ENCODE data around the gene IER2. TPM values are rescaled to one million over a fixed set of nuclear protein-coding genes. Genes with fewer than 3 reads are reported as not detected.

The IER2 gene
- total and polyA plus RNA-seq, 2 experiments from 2014 or later: 30.4 to 84.0 TPM

DNA sequence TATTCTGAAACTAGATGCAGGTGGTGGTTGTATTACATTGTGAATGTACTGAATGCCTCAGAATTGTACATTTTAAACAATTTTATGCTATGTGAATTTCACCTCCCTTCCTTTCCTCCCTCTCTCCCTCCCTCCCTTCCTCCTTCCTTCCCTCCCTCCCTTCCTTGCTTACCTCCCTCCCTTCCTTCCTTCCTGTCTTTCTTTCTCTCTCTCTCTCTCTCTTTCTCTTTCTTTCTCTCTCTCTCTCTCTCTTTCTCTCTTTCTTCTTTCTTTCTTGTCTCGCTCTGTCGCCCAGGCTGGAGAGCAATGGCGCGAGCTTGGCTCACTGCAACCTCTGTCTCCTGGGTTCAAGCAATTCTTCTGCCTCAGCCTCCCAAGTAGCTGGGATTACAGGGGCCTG lies 37.2 kb downstream of the IER2 start:
- H3F3A ChIP-seq (ENCODE audit: insufficient read depth): no peaks in the 10 kb centered on the region
- H3K79me2 ChIP-seq (ENCODE audit: insufficient read depth): no peaks in the 10 kb centered on the region
- H3K4me1 ChIP-seq (ENCODE audit: insufficient read depth): no peaks in the 10 kb centered on the region
- in situ Hi-C loops (cut with MboI): no loop called here
- H3K4me3 ChIP-seq: no peak overlapping the region
- H3K9ac ChIP-seq: no peak overlapping the region
- H3K9me3 ChIP-seq (ENCODE audit: low read depth): no peaks in the 10 kb centered on the region
- H4K20me1 ChIP-seq (ENCODE audit: insufficient read depth): no peaks in the 10 kb centered on the region
- H3K9me2 ChIP-seq (ENCODE audit: insufficient read depth): no peaks in the 10 kb centered on the region
- H3K36me3 ChIP-seq (ENCODE audit: low read depth): no peaks in the 10 kb centered on the region
- 95 to 98% methylated on average over 4 of the region's 4 CpGs for WGBS, 2 experiments (ENCODE audit: low coverage in 1 of 2, low lambda C conversion rate in 2 of 2, missing lambda C conversion rate in 2 of 2)
- H3K4me2 ChIP-seq (ENCODE audit: unreplicated experiment): no peak overlapping the region
- no peak overlapping the region for H2AFZ ChIP-seq
- no peak overlapping the region for H3K27ac ChIP-seq
- DNase-seq: no peak
- H3K27me3 ChIP-seq (replicated peaks; ENCODE audit: insufficient read depth): no peaks in the 10 kb centered on the region
- TF ChIP-seq EZH2 (IDR thresholded peaks at IDR 0.05; ENCODE audit: insufficient read depth, poor library complexity, severe bottlenecking): no peak
- TF ChIP-seq EZH2phosphoT487 (IDR thresholded peaks at IDR 0.05; ENCODE audit: insufficient read depth, low read depth): no peak

DNA sequence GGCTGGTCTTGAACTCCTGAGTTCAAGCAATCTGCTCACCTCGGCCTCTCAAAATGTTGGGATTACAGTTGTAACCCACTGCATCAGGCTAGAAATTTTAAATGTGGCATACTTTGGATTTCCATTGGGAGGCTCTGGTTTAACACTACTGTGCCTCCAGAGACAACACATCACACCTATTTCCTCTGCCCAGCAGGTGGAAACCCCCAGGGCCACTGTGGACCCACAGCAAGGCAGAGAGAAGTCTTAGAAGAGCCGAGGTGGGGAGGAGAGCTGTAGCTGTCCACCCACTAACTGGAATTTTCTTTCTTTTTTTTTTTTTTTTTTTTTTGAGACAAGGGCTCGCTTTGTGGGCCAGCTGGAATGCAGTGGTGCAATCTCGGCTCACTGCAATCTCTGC lies 39.4 kb downstream of the IER2 start:
- DNase-seq: no peak
- H3K36me3 ChIP-seq (ENCODE audit: low read depth): no peaks in the 10 kb centered on the region
- H3K27me3 ChIP-seq (replicated peaks; ENCODE audit: insufficient read depth): no peaks in the 10 kb centered on the region
- 90 to 97% methylated on average over 4 of the region's 4 CpGs for WGBS, 2 experiments (ENCODE audit: low coverage in 1 of 2, low lambda C conversion rate in 2 of 2, missing lambda C conversion rate in 2 of 2)
- no peaks in the 10 kb centered on the region for H3F3A ChIP-seq (ENCODE audit: insufficient read depth)
- no peak overlapping the region for H2AFZ ChIP-seq
- no peaks in the 10 kb centered on the region for H3K79me2 ChIP-seq (ENCODE audit: insufficient read depth)
- H3K4me3 ChIP-seq: no peak overlapping the region
- in situ Hi-C loops (cut with MboI): no loop called here
- H3K9me3 ChIP-seq (ENCODE audit: low read depth): no peaks in the 10 kb centered on the region
- H3K9ac ChIP-seq: no peak overlapping the region
- H4K20me1 ChIP-seq (ENCODE audit: insufficient read depth): no peaks in the 10 kb centered on the region
- H3K9me2 ChIP-seq (ENCODE audit: insufficient read depth): no peaks in the 10 kb centered on the region
- H3K4me2 ChIP-seq (ENCODE audit: unreplicated experiment): no peak overlapping the region
- no peaks in the 10 kb centered on the region for H3K4me1 ChIP-seq (ENCODE audit: insufficient read depth)
- H3K27ac ChIP-seq: no peak overlapping the region
- TF ChIP-seq EZH2phosphoT487 (IDR thresholded peaks at IDR 0.05; ENCODE audit: insufficient read depth, low read depth) (no peak), EZH2 (IDR thresholded peaks at IDR 0.05; ENCODE audit: insufficient read depth, poor library complexity, severe bottlenecking) (no peak)

DNA sequence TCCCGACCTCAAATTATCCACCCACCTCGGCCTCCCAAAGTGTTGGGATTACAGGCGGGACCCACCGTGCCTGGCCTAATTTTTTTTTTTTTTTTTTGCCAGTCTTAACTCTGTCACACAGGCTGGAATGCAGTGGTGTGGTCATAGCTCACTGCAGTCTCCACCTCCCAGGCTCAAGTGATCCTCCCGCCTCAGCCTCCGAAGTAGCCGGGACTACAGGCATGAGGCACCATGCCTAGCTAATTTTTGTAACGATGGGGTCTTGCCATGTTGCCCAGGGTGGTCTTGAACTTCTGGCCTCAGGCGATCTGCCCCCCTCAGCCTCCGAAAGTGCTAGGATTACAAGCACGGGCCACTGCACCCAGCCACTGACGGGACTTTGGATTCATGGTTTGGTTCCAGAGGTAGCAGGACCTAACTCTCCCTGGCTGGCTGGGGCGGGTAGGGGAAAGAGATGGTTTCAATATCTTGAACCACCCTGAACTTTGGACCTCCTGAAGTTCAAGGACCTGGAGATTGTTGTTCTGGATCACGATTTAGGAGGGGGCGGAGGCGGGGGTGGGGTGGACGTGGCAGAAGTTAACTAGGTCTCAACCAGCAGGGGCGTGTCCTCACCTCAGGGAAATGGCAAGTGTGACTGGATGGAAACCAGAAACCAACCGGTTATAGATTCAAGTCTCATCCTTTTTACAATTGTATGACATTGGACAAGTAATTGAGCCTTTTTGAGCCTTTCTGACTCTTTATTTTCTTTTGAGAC lies 40.8 kb downstream of the IER2 start:
- Histone ChIP-seq H3K4me2 (ENCODE audit: unreplicated experiment) (no peak overlapping the region), H3K27me3 (replicated peaks; ENCODE audit: insufficient read depth) (no peaks in the 10 kb centered on the region), H2AFZ (no peak overlapping the region), H3K36me3 (ENCODE audit: low read depth) (no peaks in the 10 kb centered on the region), H3K9me3 (ENCODE audit: low read depth) (no peaks in the 10 kb centered on the region), H3K27ac (no peak overlapping the region), H3K9ac (no peak overlapping the region), H3K4me1 (ENCODE audit: insufficient read depth) (no peaks in the 10 kb centered on the region), H3K79me2 (ENCODE audit: insufficient read depth) (no peaks in the 10 kb centered on the region), H3K9me2 (ENCODE audit: insufficient read depth) (no peaks in the 10 kb centered on the region), H3F3A (ENCODE audit: insufficient read depth) (no peaks in the 10 kb centered on the region), H4K20me1 (ENCODE audit: insufficient read depth) (no peaks in the 10 kb centered on the region), H3K4me3 (no peak overlapping the region)
- in situ Hi-C loops (cut with MboI): no loop called here
- TF ChIP-seq EZH2 (IDR thresholded peaks at IDR 0.05; ENCODE audit: insufficient read depth, poor library complexity, severe bottlenecking) (no peak), EZH2phosphoT487 (IDR thresholded peaks at IDR 0.05; ENCODE audit: insufficient read depth, low read depth) (no peak)
- 70 to 71% methylated on average over 19 of the region's 19 CpGs for WGBS, 2 experiments (ENCODE audit: low coverage in 1 of 2, low lambda C conversion rate in 2 of 2, missing lambda C conversion rate in 2 of 2)
- DNase-seq: no peak

DNA sequence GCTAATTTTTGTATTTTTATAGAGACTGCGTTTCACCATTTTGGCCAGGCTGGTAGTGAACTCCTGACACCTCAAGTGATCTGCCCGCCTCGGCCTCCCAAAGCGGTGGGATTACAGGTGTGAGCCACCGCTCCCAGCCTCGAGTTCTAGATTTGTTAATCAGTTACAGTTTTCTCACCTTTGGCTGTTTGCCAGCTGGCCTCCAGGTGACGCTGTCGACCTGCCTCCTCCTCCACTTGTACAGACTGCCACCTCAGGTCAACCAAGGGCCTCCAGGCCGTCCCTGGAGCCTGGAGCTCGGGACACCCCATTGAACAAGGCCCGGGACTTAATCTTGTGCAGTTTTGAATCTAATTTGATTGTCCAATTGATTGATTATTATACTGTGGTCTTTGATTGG lies 45.5 kb downstream of the IER2 start:
- H3K9me3 ChIP-seq (ENCODE audit: low read depth): no peaks in the 10 kb centered on the region
- no peaks in the 10 kb centered on the region for H3F3A ChIP-seq (ENCODE audit: insufficient read depth)
- no peak overlapping the region for H2AFZ ChIP-seq
- H3K4me2 ChIP-seq (ENCODE audit: unreplicated experiment): no peak overlapping the region
- no peak overlapping the region for H3K4me3 ChIP-seq
- WGBS, 2 experiments (ENCODE audit: low coverage in 1 of 2, low lambda C conversion rate in 2 of 2, missing lambda C conversion rate in 2 of 2): 71 to 74% methylated on average over 11 of the region's 11 CpGs
- no peaks in the 10 kb centered on the region for H3K27me3 ChIP-seq (replicated peaks; ENCODE audit: insufficient read depth)
- H3K9me2 ChIP-seq (ENCODE audit: insufficient read depth): no peaks in the 10 kb centered on the region
- H4K20me1 ChIP-seq (ENCODE audit: insufficient read depth): no peaks in the 10 kb centered on the region
- no peak overlapping the region for H3K9ac ChIP-seq
- TF ChIP-seq EZH2phosphoT487 (IDR thresholded peaks at IDR 0.05; ENCODE audit: insufficient read depth, low read depth) (no peak), EZH2 (IDR thresholded peaks at IDR 0.05; ENCODE audit: insufficient read depth, poor library complexity, severe bottlenecking) (no peak)
- no peaks in the 10 kb centered on the region for H3K36me3 ChIP-seq (ENCODE audit: low read depth)
- no peaks in the 10 kb centered on the region for H3K79me2 ChIP-seq (ENCODE audit: insufficient read depth)
- H3K4me1 ChIP-seq (ENCODE audit: insufficient read depth): no peaks in the 10 kb centered on the region
- no peak for DNase-seq
- no peak overlapping the region for H3K27ac ChIP-seq
- in situ Hi-C loops (cut with MboI): no loop called here
